Retinal pigment epithelial cell (primary cell): ENCODE results near the gene CT55.
"Not testable (repeated sequence)": the region's sequence is repeated elsewhere in the genome, so short reads cannot be mapped to it uniquely, and the experiment has no call there.

Source experiments
- DNase-seq: peaks from one replicate; pipeline ENCODE4 v3.0.0-alpha.2; 2010; ENCODE audit warnings: low read depth
- H3K4me3 ChIP-seq: 2 replicates; pipeline ENCODE4 v1.5.1; 2011; ENCODE audit warnings: mild to moderate bottlenecking, low read length, control low read depth, moderate library complexity
- TF ChIP-seq, protein P1 (sequence below): conservative IDR thresholded peaks from 2 replicates; pipeline ENCODE4 v1.5.1; 2011; ENCODE audit warnings: low read depth, low read length, control low read depth, inconsistent platforms

The CT55 gene

GRCh38 chrX:135170877-135171519, at the start of gene CT55:
CT55 (minus strand) TSS chrX:135171398; CDS start chrX:135171171, 227 bp downstream.
- TF ChIP-seq, protein P1, sequence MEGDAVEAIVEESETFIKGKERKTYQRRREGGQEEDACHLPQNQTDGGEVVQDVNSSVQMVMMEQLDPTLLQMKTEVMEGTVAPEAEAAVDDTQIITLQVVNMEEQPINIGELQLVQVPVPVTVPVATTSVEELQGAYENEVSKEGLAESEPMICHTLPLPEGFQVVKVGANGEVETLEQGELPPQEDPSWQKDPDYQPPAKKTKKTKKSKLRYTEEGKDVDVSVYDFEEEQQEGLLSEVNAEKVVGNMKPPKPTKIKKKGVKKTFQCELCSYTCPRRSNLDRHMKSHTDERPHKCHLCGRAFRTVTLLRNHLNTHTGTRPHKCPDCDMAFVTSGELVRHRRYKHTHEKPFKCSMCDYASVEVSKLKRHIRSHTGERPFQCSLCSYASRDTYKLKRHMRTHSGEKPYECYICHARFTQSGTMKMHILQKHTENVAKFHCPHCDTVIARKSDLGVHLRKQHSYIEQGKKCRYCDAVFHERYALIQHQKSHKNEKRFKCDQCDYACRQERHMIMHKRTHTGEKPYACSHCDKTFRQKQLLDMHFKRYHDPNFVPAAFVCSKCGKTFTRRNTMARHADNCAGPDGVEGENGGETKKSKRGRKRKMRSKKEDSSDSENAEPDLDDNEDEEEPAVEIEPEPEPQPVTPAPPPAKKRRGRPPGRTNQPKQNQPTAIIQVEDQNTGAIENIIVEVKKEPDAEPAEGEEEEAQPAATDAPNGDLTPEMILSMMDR = no peak
- no peak within 1 kb of the TSS for H3K4me3 ChIP-seq
- no peak for DNase-seq

DNA sequence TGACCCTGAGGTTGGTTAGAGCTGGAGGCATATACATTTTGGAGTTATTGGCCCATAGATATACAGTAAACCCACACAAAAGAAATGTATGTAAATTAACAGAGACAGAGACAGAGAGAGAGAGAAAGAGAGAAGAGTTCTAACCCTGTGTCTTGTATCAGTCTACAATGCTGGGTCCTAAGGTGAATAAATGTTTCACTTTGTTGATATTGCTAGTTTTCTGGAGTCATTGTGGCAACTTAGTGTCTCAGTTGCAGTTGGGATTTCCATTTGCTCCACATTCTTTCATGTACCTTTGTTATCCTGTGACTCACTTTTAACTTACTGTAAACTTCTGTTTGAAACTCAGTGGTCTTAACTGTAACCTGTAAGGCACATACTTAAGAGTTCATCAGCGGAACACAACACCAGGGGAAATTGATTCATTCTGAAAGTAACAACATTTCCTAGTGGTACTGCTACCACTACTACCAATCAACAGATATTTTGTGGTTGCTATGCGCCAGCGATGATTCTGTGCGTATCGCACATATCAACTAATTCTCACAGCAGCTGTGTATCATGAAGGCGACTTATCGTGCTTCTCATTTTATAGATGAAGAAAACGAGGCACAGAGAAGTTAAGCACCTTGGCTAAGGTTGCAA, 42.1 kb upstream of the CT55 start:
- TF ChIP-seq, protein P1 = no peak
- H3K4me3 ChIP-seq = no peak overlapping the region
- no peak for DNase-seq

- DNase-seq, H3K4me3 ChIP-seq: not testable (repeated sequence)
- TF ChIP-seq, protein P1 = peak; percentile 41
Observed at GRCh38 chrX:135206427-135206826, 35.2 kb upstream of the CT55 start.

- DNase-seq = no peak
- H3K4me3 ChIP-seq = no peak overlapping the region
- TF ChIP-seq, protein P1 = no peak
Observed at GRCh38 chrX:135200297-135200696, 29.1 kb upstream of the CT55 start.

GRCh38 chrX:135194684-135195083, 23.5 kb upstream of the CT55 start:
- DNase-seq = no peak
- TF ChIP-seq, protein P1 = no peak
- H3K4me3 ChIP-seq = no peak overlapping the region

DNA sequence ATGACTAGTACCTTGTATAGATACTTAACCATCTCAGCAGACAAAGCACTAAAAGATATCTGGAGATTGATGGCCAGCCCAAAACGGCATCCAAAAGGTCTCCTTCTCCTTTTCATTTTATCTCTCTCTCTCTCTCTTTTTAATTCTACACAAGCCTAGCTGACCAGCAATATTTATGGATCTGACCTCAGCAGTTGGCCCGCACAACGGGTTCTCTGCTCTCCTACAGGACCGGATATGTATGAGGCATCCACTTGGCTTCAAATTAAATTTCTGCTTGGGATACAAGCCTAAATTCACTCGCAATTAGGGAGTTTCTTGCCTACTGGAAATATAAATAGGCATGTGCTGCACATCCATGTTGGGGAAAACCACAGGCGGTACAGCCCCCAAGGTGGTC, 22.5 kb upstream of the CT55 start:
- no peak for DNase-seq
- H3K4me3 ChIP-seq = no peak overlapping the region
- TF ChIP-seq, protein P1 = no peak

DNA sequence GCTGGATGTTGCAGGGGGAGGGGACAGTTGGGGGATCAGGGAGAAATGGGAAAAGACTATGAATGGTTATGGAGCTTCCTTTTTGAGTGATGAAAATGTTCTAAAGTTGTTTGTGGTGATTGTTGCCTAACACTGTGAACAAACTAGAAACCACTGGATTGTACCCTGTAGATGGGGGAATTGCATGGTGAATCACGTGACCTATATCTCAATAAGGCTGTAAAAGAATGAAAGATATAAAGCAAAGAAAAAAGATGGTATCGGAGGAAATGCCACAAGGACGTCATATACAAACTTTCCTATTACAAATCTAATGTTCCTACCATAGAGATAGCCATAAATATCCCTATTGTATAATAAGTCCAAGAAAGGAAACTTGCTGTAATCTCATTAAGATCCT, 20.6 kb upstream of the CT55 start:
- no peak overlapping the region for H3K4me3 ChIP-seq
- no peak for DNase-seq
- TF ChIP-seq, protein P1 = no peak
